ENCODE measurements around the gene REXO2.

The REXO2 gene

GRCh38 chr11:114416441-114416961 lies 22.8 kb upstream of the REXO2 start:
- CTCF ChIA-PET = no interaction called here
- DNase-seq = no peak
- no peaks in the 10 kb centered on the region for H3K9me3 Mint-ChIP-seq
- no peaks in the 10 kb centered on the region for H3K4me1 Mint-ChIP-seq
- no peak overlapping the region for H3K27ac Mint-ChIP-seq
- H3K27me3 Mint-ChIP-seq = no peaks in the 10 kb centered on the region
- H3K4me3 Mint-ChIP-seq = no peak overlapping the region
- peaks cover 3% of the 10 kb centered on the region for H3K36me3 Mint-ChIP-seq

- CTCF ChIA-PET = no interaction called here
- peaks cover 1% of the 10 kb centered on the region for H3K36me3 Mint-ChIP-seq
- DNase-seq = no peak
- H3K9me3 Mint-ChIP-seq = peaks cover 2% of the 10 kb centered on the region
- H3K4me3 Mint-ChIP-seq = no peak overlapping the region
- H3K4me1 Mint-ChIP-seq = peaks cover 6% of the 10 kb centered on the region
- no peak overlapping the region for H3K27ac Mint-ChIP-seq
- no peaks in the 10 kb centered on the region for H3K27me3 Mint-ChIP-seq
Measured at GRCh38 chr11:114426280-114426679, 13.0 kb upstream of the REXO2 start.

- CTCF ChIA-PET = interaction anchor here (1.1 kb wide), 1 partner anchor 26 kb away, joined by 3 read pairs; no protein-coding TSS in a partner anchor
- Mint-ChIP-seq H3K4me3 (no peak overlapping the region), H3K9me3 (no peaks in the 10 kb centered on the region), H3K4me1 (peaks cover 6% of the 10 kb centered on the region), H3K27me3 (no peaks in the 10 kb centered on the region), H3K27ac (no peak overlapping the region), H3K36me3 (no peaks in the 10 kb centered on the region)
- DNase-seq = no peak
Measured at GRCh38 chr11:114430290-114430689, 9.0 kb upstream of the REXO2 start.

- H3K4me1 Mint-ChIP-seq = peaks cover 7% of the 10 kb centered on the region
Measured at GRCh38 chr11:114432893-114433292, 6.4 kb upstream of the REXO2 start.

GRCh38 chr11:114433376-114433775 lies 5.9 kb upstream of the REXO2 start:
- Mint-ChIP-seq H3K4me3 (no peak overlapping the region), H3K4me1 (peaks cover 12% of the 10 kb centered on the region)
- CTCF ChIA-PET = no interaction called here

More at GRCh38 chr11:114432893-114433292, 6.4 kb upstream of the REXO2 start:
- H3K9me3 Mint-ChIP-seq = no peaks in the 10 kb centered on the region
- no peak for DNase-seq
- H3K27ac Mint-ChIP-seq = no peak overlapping the region
- H3K27me3 Mint-ChIP-seq = no peaks in the 10 kb centered on the region
- CTCF ChIA-PET = no interaction called here
- H3K4me3 Mint-ChIP-seq = no peak overlapping the region
- no peaks in the 10 kb centered on the region for H3K36me3 Mint-ChIP-seq

GRCh38 chr11:114438303-114438702 lies 964 bp upstream of the REXO2 start:
- H3K27ac Mint-ChIP-seq = peak overlapping the region; percentile 87
- no peaks in the 10 kb centered on the region for H3K9me3 Mint-ChIP-seq
- peaks cover 18% of the 10 kb centered on the region for H3K36me3 Mint-ChIP-seq
- CTCF ChIA-PET = no interaction called here
- no peak for DNase-seq
- H3K4me3 Mint-ChIP-seq = no peak overlapping the region
- peaks cover 40% of the 10 kb centered on the region for H3K4me1 Mint-ChIP-seq
- H3K27me3 Mint-ChIP-seq = no peaks in the 10 kb centered on the region

More at GRCh38 chr11:114433376-114433775, 5.9 kb upstream of the REXO2 start:
- DNase-seq = no peak
- no peaks in the 10 kb centered on the region for H3K36me3 Mint-ChIP-seq
- no peaks in the 10 kb centered on the region for H3K9me3 Mint-ChIP-seq
- no peak overlapping the region for H3K27ac Mint-ChIP-seq
- H3K27me3 Mint-ChIP-seq = no peaks in the 10 kb centered on the region

- Mint-ChIP-seq H3K27me3 (no peaks in the 10 kb centered on the region), H3K9me3 (no peaks in the 10 kb centered on the region), H3K27ac (peak overlapping the region; percentile 87), H3K4me3 (peak overlapping the region; percentile 90), H3K4me1 (peaks cover 49% of the 10 kb centered on the region), H3K36me3 (peaks cover 28% of the 10 kb centered on the region)
- CTCF ChIA-PET = no interaction called here
- DNase-seq = no peak
Measured at GRCh38 chr11:114440121-114440860, 1.0 kb downstream of the REXO2 start.

GRCh38 chr11:114440971-114441763 lies 1.9 kb downstream of the REXO2 start:
- H3K36me3 Mint-ChIP-seq = peaks cover 31% of the 10 kb centered on the region
- peak overlapping the region; percentile 79 for H3K27ac Mint-ChIP-seq
- H3K27me3 Mint-ChIP-seq = no peaks in the 10 kb centered on the region
- peak overlapping the region; percentile 64 for H3K4me3 Mint-ChIP-seq
- H3K9me3 Mint-ChIP-seq = no peaks in the 10 kb centered on the region
- CTCF ChIA-PET = interaction anchor here (0.6 kb wide), 1 partner anchor 180 kb away, joined by 3 read pairs; no protein-coding TSS in a partner anchor
- DNase-seq = no peak
- peaks cover 49% of the 10 kb centered on the region for H3K4me1 Mint-ChIP-seq

- H3K4me1 Mint-ChIP-seq = peaks cover 49% of the 10 kb centered on the region
- no peak overlapping the region for H3K4me3 Mint-ChIP-seq
- H3K27ac Mint-ChIP-seq = no peak overlapping the region
Measured at GRCh38 chr11:114441921-114442320, 2.7 kb downstream of the REXO2 start.

GRCh38 chr11:114442536-114442935 lies 3.3 kb downstream of the REXO2 start:
- no peak overlapping the region for H3K4me3 Mint-ChIP-seq
- no peak overlapping the region for H3K27ac Mint-ChIP-seq
- peaks cover 49% of the 10 kb centered on the region for H3K4me1 Mint-ChIP-seq
- H3K36me3 Mint-ChIP-seq = peaks cover 42% of the 10 kb centered on the region
- no peaks in the 10 kb centered on the region for H3K9me3 Mint-ChIP-seq
- CTCF ChIA-PET = no interaction called here
- DNase-seq = no peak
- H3K27me3 Mint-ChIP-seq = no peaks in the 10 kb centered on the region

More at GRCh38 chr11:114441921-114442320, 2.7 kb downstream of the REXO2 start:
- Mint-ChIP-seq H3K36me3 (peaks cover 37% of the 10 kb centered on the region), H3K27me3 (no peaks in the 10 kb centered on the region), H3K9me3 (no peaks in the 10 kb centered on the region)
- CTCF ChIA-PET = no interaction called here
- DNase-seq = no peak

GRCh38 chr11:114447444-114447843 lies 8.2 kb downstream of the REXO2 start:
- no peak overlapping the region for H3K4me3 Mint-ChIP-seq
- H3K27ac Mint-ChIP-seq = no peak overlapping the region
- peaks cover 11% of the 10 kb centered on the region for H3K4me1 Mint-ChIP-seq
- no peaks in the 10 kb centered on the region for H3K27me3 Mint-ChIP-seq
- CTCF ChIA-PET = no interaction called here
- DNase-seq = no peak
- no peaks in the 10 kb centered on the region for H3K9me3 Mint-ChIP-seq
- H3K36me3 Mint-ChIP-seq = peaks cover 43% of the 10 kb centered on the region

GRCh38 chr11:114447892-114448291 lies 8.6 kb downstream of the REXO2 start:
- Mint-ChIP-seq H3K9me3 (no peaks in the 10 kb centered on the region), H3K36me3 (peaks cover 42% of the 10 kb centered on the region), H3K4me1 (peaks cover 9% of the 10 kb centered on the region), H3K27me3 (no peaks in the 10 kb centered on the region), H3K27ac (no peak overlapping the region), H3K4me3 (no peak overlapping the region)
- CTCF ChIA-PET = no interaction called here
- no peak for DNase-seq

GRCh38 chr11:114448749-114449482 lies 9.6 kb downstream of the REXO2 start:
- CTCF ChIA-PET = no interaction called here
- H3K36me3 Mint-ChIP-seq = peaks cover 45% of the 10 kb centered on the region
- H3K4me1 Mint-ChIP-seq = peaks cover 6% of the 10 kb centered on the region
- H3K9me3 Mint-ChIP-seq = no peaks in the 10 kb centered on the region
- H3K4me3 Mint-ChIP-seq = no peak overlapping the region
- no peak overlapping the region for H3K27ac Mint-ChIP-seq
- DNase-seq = no peak
- no peaks in the 10 kb centered on the region for H3K27me3 Mint-ChIP-seq

- Mint-ChIP-seq H3K9me3 (no peaks in the 10 kb centered on the region), H3K36me3 (peaks cover 39% of the 10 kb centered on the region), H3K4me3 (no peak overlapping the region), H3K4me1 (no peaks in the 10 kb centered on the region), H3K27ac (no peak overlapping the region), H3K27me3 (no peaks in the 10 kb centered on the region)
- no peak for DNase-seq
- CTCF ChIA-PET = no interaction called here
Measured at GRCh38 chr11:114449845-114450244, 10.6 kb downstream of the REXO2 start.

Measured in activated naive CD4-positive, alpha-beta T cell treated with anti-CD3 and anti-CD28 coated beads, Interleukin-2, amount 10 ng/mL, durations not matched to agents 7 days and 5 days (primary cell).